Measurements from ENCODE around the gene FBXO15. TPM values are rescaled to one million over a fixed set of nuclear protein-coding genes. Genes with fewer than 3 reads are reported as not detected.

FBXO15 gene
- total and polyA plus RNA-seq, 2 of the 13 experiments (the other 11 are each of a cell fraction or from before 2014, with no cell fraction given), result 0.09 to 0.12 TPM

DNA sequence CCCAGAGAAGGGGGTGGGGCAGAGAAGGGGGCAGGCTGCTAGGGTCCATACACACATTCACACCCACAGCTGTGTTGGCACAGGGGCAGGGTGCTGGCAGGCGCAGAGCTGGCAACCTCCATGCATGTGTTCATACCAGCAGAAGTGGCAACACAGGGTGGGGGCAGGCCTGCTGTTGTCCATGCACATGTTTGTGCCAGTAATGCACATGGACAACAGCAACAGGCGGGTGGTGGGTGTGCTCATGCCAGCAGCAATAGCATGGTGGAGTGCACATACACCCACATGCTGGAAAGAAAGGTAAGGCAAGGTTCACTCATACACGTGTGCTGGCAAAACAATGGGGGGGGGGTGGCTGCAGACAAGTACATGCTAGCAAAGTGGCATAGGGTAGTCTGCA, 54.7 kb downstream of the FBXO15 start:
- Histone ChIP-seq H3K79me2 (ENCODE audit: insufficient read depth, low read length) (no peaks in the 10 kb centered on the region), H3K4me2 (ENCODE audit: low read depth, low read length) (no peak overlapping the region), H3K9ac (ENCODE audit: insufficient read depth, low read depth, low read length) (no peak overlapping the region), H3K27ac (ENCODE audit: extremely low read length, insufficient read depth, low read length) (no peak overlapping the region), H3K4me3 (replicated peaks in 1 of 3; ENCODE audit: insufficient read depth in 1 of 3, low read depth in 2 of 3, low read length in 3 of 3) (no peak overlapping the region), H4K20me1 (ENCODE audit: insufficient read depth, low read length) (no peaks in the 10 kb centered on the region), H3K9me3 (ENCODE audit: low read length) (no peaks in the 10 kb centered on the region), H2AFZ (ENCODE audit: low read length) (no peak overlapping the region), H3K4me1 (ENCODE audit: insufficient read depth, low read length) (no peaks in the 10 kb centered on the region), H3K36me3 (replicated peaks in 1 of 2; ENCODE audit: control insufficient read depth in 1 of 2, insufficient read depth in 2 of 2, low read length in 2 of 2) (no peaks in the 10 kb centered on the region), H3K27me3 (ENCODE audit: control insufficient read depth in 1 of 2, insufficient read depth in 2 of 2, low read length in 2 of 2) (peaks cover 0 to 4% of the 10 kb centered on the region in 2 experiments; a peak in 2 of 5 replicates)
- in situ Hi-C loops (cut with HindIII; ENCODE audit: extremely low pct_ligation_motif_present, low pct_unique_long_range_greater_than_20kb), result no loop called here
- 0% methylated on average over 1 of the region's 3 CpGs for WGBS (ENCODE audit: low lambda C conversion rate)
- intact Hi-C loops (cut with micrococcal nuclease; ENCODE audit: unreplicated experiment), result no loop called here
- POLR2A ChIA-PET, result no interaction called here
- CTCF ChIA-PET (ENCODE audit: low intra/inter-chr PET ratio, low total read pairs), result no interaction called here
- no TSS peak for BruUV-seq (replicated peaks)
- TF ChIP-seq HNF4A (CRISPR knock-in tag; IDR thresholded peaks at IDR 0.05) (no peak), MNT (IDR thresholded peaks at IDR 0.05) (peak; percentile 94), ZC3H13 (CRISPR knock-in tag; IDR thresholded peaks at IDR 0.05) (no peak), MXD1 (CRISPR knock-in tag; IDR thresholded peaks at IDR 0.05) (no peak), ZNF556 (CRISPR knock-in tag; IDR thresholded peaks at IDR 0.05; ENCODE audit: borderline replicate concordance) (no peak), PCBP1 (IDR thresholded peaks at IDR 0.05; ENCODE audit: borderline replicate concordance, low read depth, low read length) (no peak)
- DNase-seq (ENCODE audit: low spot score), result no peak
- ATAC-seq, result no peak
- FAIRE-seq, result no peak
